Measurements from ENCODE around the gene RDH11.

DNA sequence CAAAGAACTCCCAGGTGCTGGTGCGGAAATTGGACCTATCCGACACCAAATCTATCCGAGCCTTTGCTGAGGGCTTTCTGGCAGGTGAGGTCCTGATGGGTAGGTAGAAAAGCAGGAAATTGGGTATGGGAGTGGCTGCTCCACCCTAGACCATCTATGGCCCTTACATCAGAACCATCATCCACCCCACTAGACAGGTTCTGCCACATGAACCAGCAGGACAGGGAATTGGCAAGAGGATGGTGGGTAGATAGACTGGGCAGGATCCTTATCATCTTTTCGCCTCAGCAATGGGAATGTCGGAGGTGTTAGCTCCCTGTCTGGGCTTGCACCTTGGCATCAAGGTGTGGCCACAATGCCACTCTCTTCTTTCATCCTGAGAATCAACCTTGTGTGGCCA lies 29.6 kb upstream of the RDH11 start:
- TF ChIP-seq, protein P1, sequence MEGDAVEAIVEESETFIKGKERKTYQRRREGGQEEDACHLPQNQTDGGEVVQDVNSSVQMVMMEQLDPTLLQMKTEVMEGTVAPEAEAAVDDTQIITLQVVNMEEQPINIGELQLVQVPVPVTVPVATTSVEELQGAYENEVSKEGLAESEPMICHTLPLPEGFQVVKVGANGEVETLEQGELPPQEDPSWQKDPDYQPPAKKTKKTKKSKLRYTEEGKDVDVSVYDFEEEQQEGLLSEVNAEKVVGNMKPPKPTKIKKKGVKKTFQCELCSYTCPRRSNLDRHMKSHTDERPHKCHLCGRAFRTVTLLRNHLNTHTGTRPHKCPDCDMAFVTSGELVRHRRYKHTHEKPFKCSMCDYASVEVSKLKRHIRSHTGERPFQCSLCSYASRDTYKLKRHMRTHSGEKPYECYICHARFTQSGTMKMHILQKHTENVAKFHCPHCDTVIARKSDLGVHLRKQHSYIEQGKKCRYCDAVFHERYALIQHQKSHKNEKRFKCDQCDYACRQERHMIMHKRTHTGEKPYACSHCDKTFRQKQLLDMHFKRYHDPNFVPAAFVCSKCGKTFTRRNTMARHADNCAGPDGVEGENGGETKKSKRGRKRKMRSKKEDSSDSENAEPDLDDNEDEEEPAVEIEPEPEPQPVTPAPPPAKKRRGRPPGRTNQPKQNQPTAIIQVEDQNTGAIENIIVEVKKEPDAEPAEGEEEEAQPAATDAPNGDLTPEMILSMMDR (conservative IDR thresholded peaks at IDR 0.05; ENCODE audit: low read depth in 2 of 2) = no peak
- TF ChIP-seq EZH2 (IDR thresholded peaks at IDR 0.05; ENCODE audit: low read depth, unreplicated experiment) (no peak), POLR2AphosphoS5 (IDR thresholded peaks at IDR 0.05; ENCODE audit: low read depth) (no peak), EZH2phosphoT487 (IDR thresholded peaks at IDR 0.05; ENCODE audit: unreplicated experiment) (no peak)
